Dermis lymphatic vessel endothelial cell (primary cell): ENCODE data around the gene STAT5A. TPM values are rescaled to one million over a fixed set of nuclear protein-coding genes. Genes with fewer than 3 reads are reported as not detected.

Experiments used
- total RNA-seq: library from RNA; depleted of rRNA; stranded (reverse); fragments of >200 nt; gene quantifications from 2 replicates; pipeline ENCODE4 v1.2.1, GENCODE V29; 2014

Gene STAT5A
- 44.3 and 56.0 TPM in 2 replicates for total RNA-seq

GRCh38 chr17:42287977-42288802 lies at the start of gene STAT5A:
Gene STAT5A (plus strand): TSS chr17:42288498. CDS start chr17:42289412, 914 bp downstream.

GRCh38 chr17:42276359-42276608 lies 12.0 kb upstream of the STAT5A start, which contains the start of gene STAT5B:
Gene STAT5B (minus strand): TSS chr17:42276391. CDS start chr17:42232127, 44,264 bp downstream.

Other genes with a start within 250 kb of the STAT5A start
- gene C17orf113, start 237.9 kb upstream of the STAT5A start, total RNA-seq: 0.22 and 0.26 TPM in 2 replicates
- gene ZNF385C, start 190.0 kb upstream of the STAT5A start, total RNA-seq: not detected in 2 replicates
- gene DHX58, start 175.8 kb upstream of the STAT5A start, total RNA-seq: 2.5 and 2.8 TPM in 2 replicates
- 4.9 and 8.3 TPM in 2 replicates for gene KAT2A, start 167.1 kb upstream of the STAT5A start, total RNA-seq
- under 0.01 TPM in 1 of 2 replicates, not detected in the other for gene HSPB9, start 165.7 kb upstream of the STAT5A start, total RNA-seq
- 72.4 and 77.7 TPM in 2 replicates for gene RAB5C, start 133.5 kb upstream of the STAT5A start, total RNA-seq
- under 0.01 TPM in 2 replicates for gene KCNH4, start 107.4 kb upstream of the STAT5A start, total RNA-seq
- gene HCRT, start 103.0 kb upstream of the STAT5A start, total RNA-seq: not detected in 2 replicates
- gene GHDC, start 94.0 kb upstream of the STAT5A start, total RNA-seq: 17.2 and 27.1 TPM in 2 replicates
- 32.8 and 33.8 TPM in 2 replicates for gene STAT5B, start 12.1 kb upstream of the STAT5A start, total RNA-seq
- 91.7 and 93.9 TPM in 2 replicates for gene STAT3, start 99.9 kb downstream of the STAT5A start, total RNA-seq
- gene CAVIN1, start 134.8 kb downstream of the STAT5A start, total RNA-seq: 384 and 454 TPM in 2 replicates
- 17.2 and 18.1 TPM in 2 replicates for gene ATP6V0A1, start 170.4 kb downstream of the STAT5A start, total RNA-seq
- gene NAGLU, start 247.7 kb downstream of the STAT5A start, total RNA-seq: 23.3 and 32.3 TPM in 2 replicates